ENCODE data around the gene OSR1.

GRCh38 chr2:19363474-19363778 lies 5.0 kb upstream of the OSR1 start:
- TF ChIP-seq CTCF (IDR thresholded peaks at IDR 0.05; ENCODE audit: low read depth, low read length, missing input control), result no peak
- TF ChIP-seq ZBTB33 (IDR thresholded peaks at IDR 0.05), result no peak
- no peak for TF ChIP-seq YY1 (IDR thresholded peaks at IDR 0.05)
- no peak for TF ChIP-seq MAX (IDR thresholded peaks at IDR 0.05)
- no peak for TF ChIP-seq TAF1 (conservative IDR thresholded peaks at IDR 0.05)
